Stimulated activated naive B cell treated with anti-CD40 and anti-IgM and Interleukin-4, amounts not matched to agents 10 μg/mL and 1 μg/mL and 100 μg/mL, for 72 hours (primary cell): Measurements from ENCODE around the gene GLCCI1.

ENCODE experiments used
- ATAC-seq, 2 donors: fragments of 150-1000 bp; cut with Tn5 transposase; replicated peaks; 2 replicates each; pipeline ENCODE4 v1.10.0; 2021; ENCODE audit warnings: moderate library complexity in 1 of 2
- DNase-seq: peaks from one replicate; pipeline ENCODE4 v3.0.0; 2021
- H3K27ac Mint-ChIP-seq: one replicate; pipeline ENCODE4 v1.8.0; 2022; ENCODE audit warnings: mild to moderate bottlenecking, mixed read lengths
- H3K27me3 Mint-ChIP-seq, 2 donors: one replicate each; pipeline ENCODE4 v1.8.0; 2022; ENCODE audit warnings: mixed read lengths in 2 of 2
- H3K36me3 Mint-ChIP-seq, 2 donors: one replicate each; pipeline ENCODE4 v1.8.0; 2022; ENCODE audit warnings: mixed read lengths in 2 of 2, mild to moderate bottlenecking in 1 of 2
- H3K4me1 Mint-ChIP-seq, 2 donors: one replicate each; pipeline ENCODE4 v1.8.0; 2022; ENCODE audit warnings: mixed read lengths in 2 of 2, mild to moderate bottlenecking in 1 of 2
- H3K4me3 Mint-ChIP-seq, 2 donors: one replicate each; pipeline ENCODE4 v1.8.0; 2022; ENCODE audit warnings: mild to moderate bottlenecking in 2 of 2, mixed read lengths in 2 of 2, moderate library complexity in 1 of 2
- H3K9me3 Mint-ChIP-seq, 2 donors: one replicate each; pipeline ENCODE4 v1.8.0; 2022; ENCODE audit warnings: mixed read lengths in 2 of 2, mild to moderate bottlenecking in 1 of 2

The GLCCI1 gene

GRCh38 chr7:7944619-7945282 lies 23.8 kb upstream of the GLCCI1 start:
- H3K4me3 Mint-ChIP-seq, result peak overlapping the region; percentile 70 to 76
- peak; percentile 96 to 97 for ATAC-seq
- peak; percentile 83 for DNase-seq

GRCh38 chr7:7946486-7946885 lies 22.1 kb upstream of the GLCCI1 start:
- H3K4me3 Mint-ChIP-seq, result no peak overlapping the region
- H3K9me3 Mint-ChIP-seq, result peaks cover 0 to 5% of the 10 kb centered on the region in 2 donors
- H3K36me3 Mint-ChIP-seq, result peaks cover 4 to 5% of the 10 kb centered on the region in 2 donors
- no peak for ATAC-seq
- peaks cover 10 to 22% of the 10 kb centered on the region in 2 donors for H3K4me1 Mint-ChIP-seq
- no peaks in the 10 kb centered on the region for H3K27me3 Mint-ChIP-seq
- no peak for DNase-seq
- no peak overlapping the region for H3K27ac Mint-ChIP-seq

More at GRCh38 chr7:7944619-7945282, 23.8 kb upstream of the GLCCI1 start:
- Mint-ChIP-seq H3K36me3 (no peaks in the 10 kb centered on the region), H3K27me3 (no peaks in the 10 kb centered on the region), H3K27ac (peak overlapping the region; percentile 84), H3K9me3 (no peaks in the 10 kb centered on the region), H3K4me1 (peaks cover 10 to 22% of the 10 kb centered on the region in 2 donors)

GRCh38 chr7:7948232-7948631 lies 20.4 kb upstream of the GLCCI1 start:
- ATAC-seq, result no peak

GRCh38 chr7:7953806-7954205 lies 14.8 kb upstream of the GLCCI1 start:
- Mint-ChIP-seq H3K36me3 (peaks cover 4 to 5% of the 10 kb centered on the region in 2 donors), H3K27ac (no peak overlapping the region), H3K4me3 (no peak overlapping the region), H3K4me1 (peaks cover 0 to 4% of the 10 kb centered on the region in 2 donors), H3K9me3 (peaks cover 0 to 5% of the 10 kb centered on the region in 2 donors), H3K27me3 (no peaks in the 10 kb centered on the region)
- no peak for ATAC-seq
- no peak for DNase-seq

More at GRCh38 chr7:7948232-7948631, 20.4 kb upstream of the GLCCI1 start:
- H3K27me3 Mint-ChIP-seq, result no peaks in the 10 kb centered on the region
- no peak overlapping the region for H3K27ac Mint-ChIP-seq
- H3K4me3 Mint-ChIP-seq, result no peak overlapping the region
- peaks cover 4 to 5% of the 10 kb centered on the region in 2 donors for H3K36me3 Mint-ChIP-seq
- no peak for DNase-seq
- peaks cover 0 to 5% of the 10 kb centered on the region in 2 donors for H3K9me3 Mint-ChIP-seq
- H3K4me1 Mint-ChIP-seq, result peaks cover 10 to 22% of the 10 kb centered on the region in 2 donors

- Mint-ChIP-seq H3K27me3 (no peaks in the 10 kb centered on the region), H3K36me3 (no peaks in the 10 kb centered on the region), H3K27ac (no peak overlapping the region), H3K9me3 (no peaks in the 10 kb centered on the region), H3K4me1 (peaks cover 0 to 4% of the 10 kb centered on the region in 2 donors), H3K4me3 (no peak overlapping the region)
- DNase-seq (no peak), ATAC-seq (no peak)
Measured at GRCh38 chr7:7956531-7957128, 12.0 kb upstream of the GLCCI1 start.

GRCh38 chr7:7957513-7957912 lies 11.1 kb upstream of the GLCCI1 start:
- Mint-ChIP-seq H3K9me3 (no peaks in the 10 kb centered on the region), H3K27ac (no peak overlapping the region), H3K4me1 (peaks cover 0 to 4% of the 10 kb centered on the region in 2 donors), H3K4me3 (no peak overlapping the region), H3K36me3 (no peaks in the 10 kb centered on the region), H3K27me3 (no peaks in the 10 kb centered on the region)
- ATAC-seq (no peak), DNase-seq (no peak)

- H3K9me3 Mint-ChIP-seq, result no peaks in the 10 kb centered on the region
- no peaks in the 10 kb centered on the region for H3K36me3 Mint-ChIP-seq
- H3K4me1 Mint-ChIP-seq, result peaks cover 3 to 14% of the 10 kb centered on the region in 2 donors
- no peak overlapping the region for H3K27ac Mint-ChIP-seq
- ATAC-seq (peak; percentile 75 to 82), DNase-seq (no peak)
- no peaks in the 10 kb centered on the region for H3K27me3 Mint-ChIP-seq
- H3K4me3 Mint-ChIP-seq, result no peak overlapping the region
Measured at GRCh38 chr7:7959979-7960670, 8.5 kb upstream of the GLCCI1 start.

- ATAC-seq (no peak), DNase-seq (no peak)
- no peaks in the 10 kb centered on the region for H3K27me3 Mint-ChIP-seq
Measured at GRCh38 chr7:7962851-7963250, 5.7 kb upstream of the GLCCI1 start.

GRCh38 chr7:7964250-7964649 lies 4.3 kb upstream of the GLCCI1 start:
- Mint-ChIP-seq H3K4me1 (peaks cover 8 to 25% of the 10 kb centered on the region in 2 donors), H3K27me3 (no peaks in the 10 kb centered on the region), H3K36me3 (no peaks in the 10 kb centered on the region)

More at GRCh38 chr7:7962851-7963250, 5.7 kb upstream of the GLCCI1 start:
- Mint-ChIP-seq H3K27ac (no peak overlapping the region), H3K4me1 (peaks cover 5 to 29% of the 10 kb centered on the region in 2 donors), H3K36me3 (no peaks in the 10 kb centered on the region), H3K4me3 (no peak overlapping the region), H3K9me3 (no peaks in the 10 kb centered on the region)

GRCh38 chr7:7964691-7965090 lies 3.9 kb upstream of the GLCCI1 start:
- DNase-seq (no peak), ATAC-seq (no peak)
- no peaks in the 10 kb centered on the region for H3K27me3 Mint-ChIP-seq
- no peak overlapping the region for H3K4me3 Mint-ChIP-seq
- H3K4me1 Mint-ChIP-seq, result peaks cover 8 to 25% of the 10 kb centered on the region in 2 donors
- H3K27ac Mint-ChIP-seq, result no peak overlapping the region
- H3K36me3 Mint-ChIP-seq, result no peaks in the 10 kb centered on the region
- H3K9me3 Mint-ChIP-seq, result no peaks in the 10 kb centered on the region

More at GRCh38 chr7:7964250-7964649, 4.3 kb upstream of the GLCCI1 start:
- DNase-seq (no peak), ATAC-seq (no peak)
- H3K27ac Mint-ChIP-seq, result no peak overlapping the region
- no peaks in the 10 kb centered on the region for H3K9me3 Mint-ChIP-seq
- H3K4me3 Mint-ChIP-seq, result no peak overlapping the region

- Mint-ChIP-seq H3K4me3 (no peak overlapping the region), H3K27ac (no peak overlapping the region), H3K27me3 (no peaks in the 10 kb centered on the region), H3K4me1 (peaks cover 8 to 25% of the 10 kb centered on the region in 2 donors), H3K36me3 (no peaks in the 10 kb centered on the region), H3K9me3 (no peaks in the 10 kb centered on the region)
- DNase-seq (no peak), ATAC-seq (no peak)
Measured at GRCh38 chr7:7965301-7965700, 3.3 kb upstream of the GLCCI1 start.

GRCh38 chr7:7966141-7966734 lies 2.4 kb upstream of the GLCCI1 start:
- Mint-ChIP-seq H3K27ac (no peak overlapping the region), H3K36me3 (no peaks in the 10 kb centered on the region), H3K4me1 (peaks cover 8 to 25% of the 10 kb centered on the region in 2 donors), H3K4me3 (no peak overlapping the region), H3K9me3 (no peaks in the 10 kb centered on the region), H3K27me3 (no peaks in the 10 kb centered on the region)
- no peak for ATAC-seq
- DNase-seq, result no peak

GRCh38 chr7:7967886-7968543 lies 581 bp upstream of the GLCCI1 start:
- H3K27me3 Mint-ChIP-seq, result no peaks in the 10 kb centered on the region
- H3K9me3 Mint-ChIP-seq, result no peaks in the 10 kb centered on the region
- H3K4me1 Mint-ChIP-seq, result peaks cover 8 to 30% of the 10 kb centered on the region in 2 donors
- H3K36me3 Mint-ChIP-seq, result no peaks in the 10 kb centered on the region
- no peak for DNase-seq
- H3K4me3 Mint-ChIP-seq, result peak overlapping the region in 1 of 2 donors; percentile 88
- no peak for ATAC-seq
- peak overlapping the region; percentile 87 for H3K27ac Mint-ChIP-seq
